ENCODE results near the gene ZNF350.
"Not testable (repeated sequence)": the region's sequence is repeated elsewhere in the genome, so short reads cannot be mapped to it uniquely, and the experiment has no call there.

Gene ZNF350
- total RNA-seq: 8.2 to 18.4 (median 12.6) reads per million in 17 experiments

GRCh38 chr19:51986309-51987291 is at the start of gene ZNF350:
TSS of gene ZNF350 (minus strand) at chr19:51986840. CDS start at chr19:51974360, 12,480 bp downstream.
- peak; percentile 95 to 98 (median 96) for DNase-seq

DNA sequence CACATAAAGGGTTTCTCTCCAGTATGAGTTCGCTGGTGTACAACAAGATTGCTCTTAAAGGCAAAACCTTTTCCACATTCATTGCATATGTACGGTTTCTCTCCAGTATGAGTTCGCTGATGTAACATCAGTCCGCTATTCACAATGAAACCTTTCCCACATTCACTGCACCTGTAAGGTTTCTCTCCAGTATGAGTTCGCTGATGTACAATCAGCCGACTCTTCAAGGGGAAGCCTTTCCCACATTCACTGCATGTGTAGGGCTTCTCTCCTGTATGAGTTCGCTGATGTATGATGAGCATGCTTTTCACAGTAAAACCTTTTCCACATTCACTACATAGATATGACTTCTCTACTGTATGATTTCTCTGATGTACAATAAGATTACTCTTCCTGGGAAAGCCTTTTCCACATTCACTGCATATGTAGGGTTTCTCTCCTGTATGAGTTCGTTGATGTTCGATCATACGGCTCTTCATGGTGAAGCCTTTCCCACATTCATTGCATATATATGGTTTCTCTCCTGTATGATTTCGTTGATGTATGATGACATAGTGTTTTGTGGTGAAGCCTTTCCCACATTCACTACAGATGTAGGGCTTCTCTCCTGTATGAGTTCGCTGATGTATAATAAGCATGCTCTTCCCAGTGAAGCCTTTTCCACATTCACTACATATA is 47.5 kb upstream of the ZNF350 start:
- DNase-seq: no peak

- no peak for DNase-seq
Observed at GRCh38 chr19:52028780-52029123, 42.1 kb upstream of the ZNF350 start.

DNA sequence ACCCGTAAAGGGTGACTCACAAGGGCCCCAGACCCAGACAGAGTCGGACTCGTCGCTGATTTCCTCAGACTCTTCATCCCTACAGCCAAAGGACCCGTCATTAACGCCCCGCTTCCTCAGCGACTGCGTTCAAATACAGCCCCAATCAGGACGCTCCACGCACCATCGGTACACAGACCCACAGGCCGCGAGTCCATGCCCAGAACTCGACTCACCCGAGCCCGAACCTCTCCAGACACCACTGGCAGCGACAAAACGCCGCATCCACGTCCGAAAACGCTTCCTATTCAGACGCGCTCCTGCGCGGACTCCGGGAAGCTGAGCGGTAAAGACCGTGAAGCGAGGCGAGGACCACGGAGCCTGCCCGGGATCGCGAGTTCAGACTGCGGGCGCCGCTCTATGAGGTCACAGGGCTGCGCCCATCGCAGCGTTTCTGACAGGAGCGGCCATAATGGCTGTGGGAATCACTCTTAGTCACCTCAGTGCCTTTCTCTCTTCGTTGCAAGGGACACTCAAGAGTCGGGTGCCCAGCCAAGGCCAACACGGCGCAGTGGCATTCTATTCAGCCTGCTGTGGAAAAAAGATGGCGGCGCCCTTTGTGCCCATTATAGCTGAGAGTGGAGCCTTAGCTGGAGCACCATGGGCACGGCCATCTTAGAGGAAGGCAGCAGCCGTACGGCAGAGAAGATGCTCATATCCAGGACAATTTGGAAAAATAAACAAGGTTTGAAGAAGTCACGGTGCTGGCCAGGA is 41.6 kb upstream of the ZNF350 start, which contains the start of gene ZNF614:
ZNF614 (minus strand) TSS at position 353 of the 753 bp plus-strand sequence. CDS start 2,634 bp downstream, outside the sequence.
- DNase-seq: peak; percentile 89 to 94 (median 92)

- not testable (repeated sequence) for DNase-seq
Observed at GRCh38 chr19:52026255-52026990, 39.8 kb upstream of the ZNF350 start.

DNA sequence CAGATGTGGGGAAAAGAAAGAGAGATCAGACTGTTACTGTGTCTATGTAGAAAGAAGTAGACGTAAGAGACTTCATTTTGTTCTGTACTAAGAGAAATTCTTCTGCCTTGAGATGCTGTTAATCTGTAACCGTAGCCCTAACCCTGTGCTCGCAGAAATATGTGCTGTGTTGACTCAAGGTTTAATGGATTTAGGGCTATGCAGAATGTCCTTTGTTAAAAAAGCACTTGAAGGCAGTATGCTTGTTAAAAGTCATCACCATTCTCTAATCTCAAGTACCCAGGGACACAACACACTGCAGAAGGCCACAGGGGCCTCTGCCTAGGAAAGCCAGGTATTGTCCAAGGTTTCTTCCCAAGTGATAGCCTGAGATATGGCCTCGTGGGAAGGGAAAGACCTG is 37.8 kb upstream of the ZNF350 start:
- DNase-seq: not testable (repeated sequence)

GRCh38 chr19:52022193-52022592 is 35.6 kb upstream of the ZNF350 start:
- DNase-seq: no peak

- DNase-seq: no peak
Observed at GRCh38 chr19:52020506-52020905, 33.9 kb upstream of the ZNF350 start.

DNA sequence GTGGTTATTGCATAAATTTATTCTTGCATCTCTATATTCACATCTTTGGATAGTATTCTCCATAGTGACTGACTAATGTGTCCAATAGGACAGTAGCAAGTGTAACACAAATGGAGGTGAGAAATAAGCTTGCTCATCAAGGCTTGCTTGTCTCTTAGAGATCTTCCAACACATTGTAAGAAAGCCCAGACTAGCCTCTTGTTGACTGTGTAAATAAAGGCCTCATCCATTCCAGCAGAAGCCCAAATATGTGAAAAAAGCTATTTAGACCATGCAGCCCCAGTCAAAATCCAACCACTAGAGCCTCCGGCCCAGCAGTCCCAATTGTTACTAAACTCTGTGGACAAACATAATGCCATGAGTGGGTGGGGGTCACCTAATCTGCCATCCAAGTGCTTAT is 24.0 kb upstream of the ZNF350 start:
- no peak for DNase-seq

- peak; percentile 90 to 97 (median 93) for DNase-seq
Observed at GRCh38 chr19:52007806-52008557, 21.3 kb upstream of the ZNF350 start, which contains the start of gene ZNF615. TSS of gene ZNF615 (minus strand) at chr19:52008211. CDS start at chr19:52003711, 4,500 bp downstream.

- peak in 1 of 4 experiments; percentile 6 for DNase-seq
Observed at GRCh38 chr19:52007451-52007805, 20.8 kb upstream of the ZNF350 start.

GRCh38 chr19:51994048-51994644 is 7.5 kb upstream of the ZNF350 start:
- DNase-seq: no peak

DNA sequence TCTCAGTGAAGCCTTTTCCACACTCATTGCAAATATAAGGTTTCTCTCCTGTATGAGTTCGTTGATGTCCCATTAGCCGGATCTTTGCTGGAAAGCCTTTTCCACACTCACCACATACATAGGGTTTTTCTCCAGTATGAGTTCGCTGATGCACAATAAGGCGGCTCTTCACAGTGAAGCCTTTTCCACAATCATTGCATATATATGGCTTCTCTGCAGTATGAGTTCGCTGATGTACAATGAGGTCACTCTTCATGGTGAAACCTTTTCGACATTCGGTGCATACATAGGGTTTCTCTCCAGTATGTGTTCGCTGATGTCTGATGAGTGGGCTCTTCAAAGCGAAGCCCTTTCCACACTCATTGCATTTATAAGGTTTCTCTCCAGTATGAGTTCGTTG is 6.8 kb upstream of the ZNF350 start:
- no peak for DNase-seq

GRCh38 chr19:51983361-51983760 is 3.3 kb downstream of the ZNF350 start:
- no peak for DNase-seq

- not testable (repeated sequence) for DNase-seq
Observed at GRCh38 chr19:51980926-51981325, 5.7 kb downstream of the ZNF350 start.

GRCh38 chr19:51980116-51980736 is 6.4 kb downstream of the ZNF350 start:
- no peak for DNase-seq

DNA sequence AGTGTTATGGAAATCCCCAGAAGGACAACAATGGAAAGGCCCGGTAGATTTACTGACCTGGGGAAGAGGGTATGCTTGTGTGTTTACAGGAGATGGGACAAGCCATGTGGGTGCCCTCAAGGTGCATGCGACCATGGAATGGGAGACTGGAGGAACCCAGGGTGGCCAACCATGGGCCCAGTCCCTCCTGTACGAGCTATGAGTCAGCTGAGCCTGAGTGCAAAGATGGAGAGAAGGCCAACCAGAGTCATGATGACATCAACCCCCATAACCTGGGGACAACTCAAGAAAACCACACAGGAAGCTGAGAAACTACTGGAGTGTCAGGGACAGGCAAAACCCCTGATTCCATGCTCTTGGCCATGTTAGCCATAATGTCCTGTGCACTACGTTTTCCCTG is 7.8 kb downstream of the ZNF350 start:
- no peak for DNase-seq

DNA sequence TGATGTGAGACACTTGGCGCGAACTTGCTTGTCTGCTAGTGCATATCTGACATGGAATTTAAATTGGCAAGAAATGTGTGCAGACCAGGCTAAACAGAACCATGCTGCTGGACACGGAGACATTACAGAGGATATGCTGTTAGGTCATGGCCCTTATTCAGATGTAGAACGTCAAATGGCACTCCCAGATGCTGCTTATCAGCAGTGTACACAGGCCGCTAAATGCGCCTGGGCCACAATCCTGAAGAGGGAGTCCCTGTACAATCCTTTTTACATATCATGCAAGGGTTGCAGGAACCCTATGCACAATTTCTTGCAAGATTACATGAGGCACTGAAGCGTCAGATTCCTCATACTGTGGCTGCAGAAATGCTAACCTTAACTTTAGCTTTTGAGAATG is 9.3 kb downstream of the ZNF350 start:
- no peak for DNase-seq

DNA sequence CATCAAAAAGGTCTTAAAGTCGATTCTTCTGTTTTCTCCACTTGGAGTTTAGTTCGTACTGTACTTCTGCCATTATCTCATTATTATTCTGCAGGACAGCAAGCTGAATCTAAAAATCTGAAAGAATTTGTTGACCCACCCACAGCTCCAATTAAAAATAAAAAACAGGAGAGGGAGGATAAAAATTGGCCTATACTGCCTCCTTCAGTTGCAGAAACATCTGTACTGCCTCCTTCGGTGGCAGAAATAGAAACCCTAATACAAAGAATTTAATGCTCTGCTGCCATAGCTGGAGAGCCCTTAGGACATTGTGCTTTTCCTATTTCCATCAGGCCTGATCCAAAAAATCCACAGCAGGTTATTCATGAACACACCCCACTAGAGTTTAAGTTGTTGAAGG is 9.8 kb downstream of the ZNF350 start:
- DNase-seq: no peak

DNA sequence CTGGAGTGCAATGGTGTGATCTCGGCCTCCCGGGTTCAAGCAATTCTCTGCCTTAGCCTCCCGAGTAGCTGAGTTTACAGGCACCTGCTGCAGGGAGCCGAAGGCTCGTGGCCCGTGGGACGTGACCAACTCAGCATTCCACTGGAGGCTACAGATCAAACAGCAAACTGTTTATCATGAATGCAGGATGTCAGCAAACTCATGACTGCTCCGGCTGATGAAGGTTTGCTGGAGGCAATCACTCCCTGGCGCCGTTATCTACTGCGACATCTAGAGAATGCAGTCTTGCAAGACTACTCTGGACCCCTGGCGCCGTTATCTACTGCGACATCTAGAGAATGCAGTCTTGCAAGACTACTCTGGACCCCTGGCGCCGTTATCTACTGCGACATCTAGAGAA is 10.9 kb downstream of the ZNF350 start:
- not testable (repeated sequence) for DNase-seq

Data from suppressor macrophage (primary cell).